Measurements from ENCODE around the gene RHOBTB1.
"Not testable (repeated sequence)": the region's sequence is repeated elsewhere in the genome, so short reads cannot be mapped to it uniquely, and the experiment has no call there.

The RHOBTB1 gene, protein sequence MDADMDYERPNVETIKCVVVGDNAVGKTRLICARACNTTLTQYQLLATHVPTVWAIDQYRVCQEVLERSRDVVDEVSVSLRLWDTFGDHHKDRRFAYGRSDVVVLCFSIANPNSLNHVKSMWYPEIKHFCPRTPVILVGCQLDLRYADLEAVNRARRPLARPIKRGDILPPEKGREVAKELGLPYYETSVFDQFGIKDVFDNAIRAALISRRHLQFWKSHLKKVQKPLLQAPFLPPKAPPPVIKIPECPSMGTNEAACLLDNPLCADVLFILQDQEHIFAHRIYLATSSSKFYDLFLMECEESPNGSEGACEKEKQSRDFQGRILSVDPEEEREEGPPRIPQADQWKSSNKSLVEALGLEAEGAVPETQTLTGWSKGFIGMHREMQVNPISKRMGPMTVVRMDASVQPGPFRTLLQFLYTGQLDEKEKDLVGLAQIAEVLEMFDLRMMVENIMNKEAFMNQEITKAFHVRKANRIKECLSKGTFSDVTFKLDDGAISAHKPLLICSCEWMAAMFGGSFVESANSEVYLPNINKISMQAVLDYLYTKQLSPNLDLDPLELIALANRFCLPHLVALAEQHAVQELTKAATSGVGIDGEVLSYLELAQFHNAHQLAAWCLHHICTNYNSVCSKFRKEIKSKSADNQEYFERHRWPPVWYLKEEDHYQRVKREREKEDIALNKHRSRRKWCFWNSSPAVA

GRCh38 chr10:60944058-60944909 is at the start of gene RHOBTB1:
TSS of gene RHOBTB1 (minus strand) at chr10:60944185. CDS start at chr10:60911542, 32,643 bp downstream.
- DNase-seq (ENCODE audit: low read depth), result peak; percentile 41

GRCh38 chr10:60992636-60993035 is 48.7 kb upstream of the RHOBTB1 start:
- no peak for DNase-seq (ENCODE audit: low read depth)

- DNase-seq (ENCODE audit: low read depth), result no peak
Observed at GRCh38 chr10:60990663-60991062, 46.7 kb upstream of the RHOBTB1 start.

GRCh38 chr10:60989400-60989876 is 45.5 kb upstream of the RHOBTB1 start:
- no peak for DNase-seq (ENCODE audit: low read depth)

- no peak for DNase-seq (ENCODE audit: low read depth)
Observed at GRCh38 chr10:60986791-60987190, 42.8 kb upstream of the RHOBTB1 start.

GRCh38 chr10:60985951-60986350 is 42.0 kb upstream of the RHOBTB1 start:
- DNase-seq (ENCODE audit: low read depth), result no peak

DNA sequence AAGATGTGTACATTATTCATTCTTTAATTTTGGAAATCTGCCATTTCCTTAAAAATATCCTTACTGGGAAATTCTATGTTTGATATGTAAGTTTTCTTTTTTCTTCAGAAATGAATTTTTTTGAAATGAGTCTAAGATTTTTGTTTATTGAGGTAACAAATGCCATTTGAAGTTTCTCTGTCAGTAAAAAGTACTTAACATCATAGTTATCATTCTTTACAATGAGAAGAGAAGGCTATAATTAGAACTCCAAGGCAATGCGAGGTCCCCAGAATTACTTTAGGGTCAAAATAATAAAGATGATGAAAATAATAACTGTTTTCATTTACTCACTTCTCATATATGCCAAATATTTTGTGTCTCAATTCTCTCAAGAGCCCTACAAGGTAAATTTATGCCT is 37.0 kb upstream of the RHOBTB1 start:
- no peak for DNase-seq (ENCODE audit: low read depth)

GRCh38 chr10:60979667-60980104 is 35.7 kb upstream of the RHOBTB1 start:
- DNase-seq (ENCODE audit: low read depth), result no peak

- no peak for DNase-seq (ENCODE audit: low read depth)
Observed at GRCh38 chr10:60978287-60979115, 34.5 kb upstream of the RHOBTB1 start.

- no peak for DNase-seq (ENCODE audit: low read depth)
Observed at GRCh38 chr10:60977161-60978122, 33.5 kb upstream of the RHOBTB1 start.

- DNase-seq (ENCODE audit: low read depth), result no peak
Observed at GRCh38 chr10:60976687-60977086, 32.7 kb upstream of the RHOBTB1 start.

GRCh38 chr10:60975716-60976115 is 31.7 kb upstream of the RHOBTB1 start:
- DNase-seq (ENCODE audit: low read depth), result no peak

DNA sequence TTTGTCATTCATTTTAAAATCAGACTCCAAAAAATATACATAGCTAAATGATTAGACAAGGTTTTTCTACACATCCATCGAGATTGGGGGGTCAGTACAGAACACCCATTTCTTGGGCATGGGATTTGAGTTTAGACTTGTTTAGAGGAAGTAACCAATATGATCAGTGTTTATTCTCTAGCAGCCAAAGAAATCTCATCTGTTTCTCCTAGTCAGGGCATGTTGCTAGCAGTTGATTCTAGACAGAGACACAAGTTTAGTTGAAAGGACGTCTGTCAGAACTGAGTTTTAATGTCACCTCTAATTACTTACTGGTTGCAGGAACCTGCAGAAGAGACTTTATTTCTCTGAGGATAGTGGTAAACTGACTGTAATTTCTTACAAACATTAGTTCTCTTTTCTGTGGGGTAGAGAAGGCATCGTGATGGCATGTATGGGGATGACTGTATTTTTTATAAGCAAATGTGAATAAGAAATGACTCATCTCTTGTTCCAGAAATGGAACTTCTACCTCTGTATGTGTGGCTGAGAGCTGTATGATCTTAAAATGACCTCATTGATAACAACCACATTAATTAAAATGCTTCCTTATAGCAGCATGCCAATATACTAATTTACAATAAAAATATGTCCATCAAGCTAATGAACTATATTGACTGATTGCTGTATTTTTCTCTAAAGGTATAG is 30.6 kb upstream of the RHOBTB1 start:
- DNase-seq (ENCODE audit: low read depth), result no peak

DNA sequence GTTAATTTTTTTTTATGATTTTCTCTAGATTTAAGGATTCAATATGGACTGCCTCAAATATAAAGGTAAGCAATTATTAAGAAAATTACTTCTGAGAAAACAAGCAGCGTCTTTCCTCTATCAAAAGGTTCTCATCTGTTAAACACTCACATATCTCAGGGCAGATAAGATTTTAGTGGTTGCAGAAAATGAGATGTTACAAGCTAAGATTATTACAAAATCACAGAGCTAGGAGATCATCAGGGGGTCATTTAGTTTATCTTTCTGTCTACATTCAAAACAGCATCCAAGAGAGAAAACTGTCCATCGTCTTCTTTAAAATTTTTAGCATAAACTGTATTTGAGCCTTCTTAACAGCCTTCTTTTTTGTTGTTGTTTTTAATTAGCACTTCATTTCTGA is 29.1 kb upstream of the RHOBTB1 start:
- no peak for DNase-seq (ENCODE audit: low read depth)

DNA sequence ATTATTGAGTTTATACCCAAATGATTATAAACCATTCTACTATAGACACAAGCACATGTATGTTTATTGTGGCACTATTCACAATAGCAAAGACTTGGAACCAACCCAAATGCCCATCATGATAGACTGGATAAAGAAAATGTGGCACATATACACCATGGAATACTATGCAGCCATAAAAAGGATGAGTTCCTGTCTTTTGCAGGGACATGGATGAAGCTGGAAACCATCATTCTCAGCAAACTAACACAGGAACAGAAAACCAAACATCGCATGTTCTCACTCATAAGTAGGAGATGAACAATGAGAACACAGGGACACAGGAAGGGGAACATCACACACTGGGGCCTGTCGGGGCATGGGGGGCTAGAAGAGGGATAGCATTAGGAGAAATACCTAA is 28.2 kb upstream of the RHOBTB1 start:
- not testable (repeated sequence) for DNase-seq (ENCODE audit: low read depth)

- no peak for DNase-seq (ENCODE audit: low read depth)
Observed at GRCh38 chr10:60970526-60970925, 26.5 kb upstream of the RHOBTB1 start.

GRCh38 chr10:60968504-60968903 is 24.5 kb upstream of the RHOBTB1 start:
- DNase-seq (ENCODE audit: low read depth), result no peak

GRCh38 chr10:60967854-60968484 is 24.0 kb upstream of the RHOBTB1 start:
- DNase-seq (ENCODE audit: low read depth), result no peak

DNA sequence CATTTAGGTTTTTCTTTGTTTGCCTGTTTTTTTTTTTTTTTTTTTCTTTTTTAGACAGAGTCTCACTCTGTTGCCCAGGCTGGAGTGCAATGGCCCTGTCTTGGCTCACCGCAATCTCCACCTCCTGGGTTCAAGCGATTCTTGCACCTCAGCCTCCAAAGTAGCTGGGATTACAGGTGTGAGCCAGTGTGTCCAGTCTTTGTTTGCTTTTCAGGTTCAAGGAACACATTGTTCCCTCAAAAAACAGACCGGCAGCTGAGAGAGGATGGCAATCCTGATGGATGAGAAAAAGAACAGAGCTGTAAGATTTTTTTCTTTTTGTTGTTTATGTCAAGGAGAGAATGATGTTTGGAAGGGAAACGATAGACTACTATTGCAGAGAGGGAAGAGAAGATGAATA is 23.3 kb upstream of the RHOBTB1 start:
- DNase-seq (ENCODE audit: low read depth), result no peak
